Right lobe of liver (tissue), 4 donors: Measurements from ENCODE around the gene GRIP1.

Experiments
- CTCF ChIP-seq, 4 donors: fragments of 200-600 bp in 3 of 4; fragments of 450-650 bp in 1 of 4; IDR thresholded peaks; one replicate each; pipeline versions ENCODE4 v1.5.1 to v1.8.0; 2016 to 2022; ENCODE audit warnings: antibody characterized with exemption in 4 of 4, mild to moderate bottlenecking in 2 of 4
- POLR2A ChIP-seq: fragments of 450-650 bp; IDR thresholded peaks from one replicate; pipeline ENCODE4 v1.6.1; 2017; ENCODE audit warnings: antibody characterized with exemption, mild to moderate bottlenecking
- donor health status: DM: no; HTN: no; CAD: no.
- donor health status: DM: no; HTN: no; CAD: no.
- donor health status: DM: no; HTN: yes; CAD: no.

GRCh38 chr12:66387117-66387516 is 291.8 kb downstream of the GRIP1 start:
- no peak for TF ChIP-seq CTCF (IDR thresholded peaks at IDR 0.05)
- TF ChIP-seq POLR2A = no peak
